ENCODE data around the gene SH3BP4.

The SH3BP4 gene

DNA sequence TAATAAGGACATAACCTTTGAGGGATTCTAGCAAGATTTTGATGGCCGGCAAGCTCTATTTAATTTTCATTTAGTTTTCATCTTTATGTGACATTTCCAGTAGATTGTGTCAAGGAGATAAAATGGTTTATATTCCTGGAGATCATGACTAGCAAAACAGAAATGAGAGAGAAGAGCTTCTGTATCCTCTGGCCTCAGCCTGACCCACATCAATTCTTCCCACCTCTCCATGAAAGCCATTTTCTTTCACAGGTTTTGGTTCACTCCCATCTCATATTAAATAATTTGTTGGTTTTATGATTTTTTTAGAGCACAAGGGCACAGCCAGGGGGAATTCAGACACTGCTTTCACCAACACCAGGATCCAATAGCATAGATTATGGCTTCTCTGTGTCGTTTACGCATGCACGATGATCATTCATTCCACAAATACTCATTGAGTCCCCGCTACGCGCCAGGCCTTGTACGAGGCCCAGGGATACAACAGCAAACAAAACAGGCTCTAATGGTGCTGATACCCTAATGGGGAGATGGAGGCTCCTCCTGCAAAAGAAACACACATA, 85.9 kb downstream of the SH3BP4 start:
- DNase-seq (ENCODE audit: low read depth in 1 of 2, low spot score in 1 of 2): no peak

DNA sequence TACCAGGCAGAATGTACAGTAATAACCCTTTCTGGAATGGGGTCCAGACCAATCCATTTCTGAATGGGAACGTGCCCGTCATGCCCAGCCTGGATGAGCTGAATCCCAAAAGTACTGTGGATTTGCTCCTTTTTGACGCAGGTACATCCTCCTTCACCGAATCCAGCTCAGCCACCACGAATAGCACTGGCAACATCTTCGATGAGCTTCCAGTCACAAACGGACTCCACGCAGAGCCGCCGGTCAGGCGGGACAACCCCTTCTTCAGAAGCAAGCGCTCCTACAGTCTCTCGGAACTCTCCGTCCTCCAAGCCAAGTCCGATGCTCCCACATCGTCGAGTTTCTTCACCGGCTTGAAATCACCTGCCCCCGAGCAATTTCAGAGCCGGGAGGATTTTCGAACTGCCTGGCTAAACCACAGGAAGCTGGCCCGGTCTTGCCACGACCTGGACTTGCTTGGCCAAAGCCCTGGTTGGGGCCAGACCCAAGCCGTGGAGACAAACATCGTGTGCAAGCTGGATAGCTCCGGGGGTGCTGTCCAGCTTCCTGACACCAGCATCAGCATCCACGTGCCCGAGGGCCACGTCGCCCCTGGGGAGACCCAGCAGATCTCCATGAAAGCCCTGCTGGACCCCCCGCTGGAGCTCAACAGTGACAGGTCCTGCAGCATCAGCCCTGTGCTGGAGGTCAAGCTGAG, 89.6 kb downstream of the SH3BP4 start:
- no peak for DNase-seq (ENCODE audit: low read depth in 1 of 2, low spot score in 1 of 2)

GRCh38 chr2:235041918-235042575, 90.2 kb downstream of the SH3BP4 start:
- DNase-seq (ENCODE audit: low read depth in 1 of 2, low spot score in 1 of 2): no peak

GRCh38 chr2:235042576-235043515, 91.0 kb downstream of the SH3BP4 start:
- no peak for DNase-seq (ENCODE audit: low read depth in 1 of 2, low spot score in 1 of 2)

DNA sequence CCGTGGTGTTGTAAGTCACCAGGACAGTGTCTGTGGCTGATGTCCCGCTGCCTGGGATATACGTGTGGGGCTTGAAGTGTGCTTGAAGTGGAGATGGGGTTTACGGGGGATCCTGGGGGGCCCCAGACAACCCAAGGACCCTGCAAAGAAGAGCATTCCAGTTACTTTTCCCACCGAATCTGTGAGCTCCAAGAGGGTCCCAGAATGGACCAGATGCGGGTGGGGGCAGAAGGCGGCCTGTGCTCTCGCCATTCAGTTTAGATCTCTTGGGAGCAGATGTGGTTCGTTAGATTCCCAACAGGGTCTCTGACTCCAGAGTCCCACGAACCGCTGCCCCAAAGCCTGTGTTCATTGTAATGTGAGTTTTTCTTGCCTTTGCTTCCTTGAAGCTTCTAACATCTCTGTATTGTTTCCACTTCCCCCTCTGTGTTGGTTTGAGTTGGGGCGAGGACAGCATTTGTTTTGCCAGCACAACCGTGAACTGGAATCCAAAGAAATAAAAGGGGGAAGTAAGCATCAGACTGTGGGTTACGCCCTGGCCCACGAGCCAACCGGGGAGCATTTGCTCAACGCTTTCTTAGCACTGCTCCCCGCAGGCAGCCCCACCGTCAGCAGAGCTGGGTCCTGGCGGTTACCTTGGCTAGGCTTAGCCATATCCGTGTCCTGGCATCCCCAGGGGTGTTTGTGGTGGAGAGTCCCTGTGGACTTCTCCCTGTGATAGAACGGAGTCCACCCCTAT, 92.1 kb downstream of the SH3BP4 start:
- no peak for DNase-seq (ENCODE audit: low read depth in 1 of 2, low spot score in 1 of 2)

DNA sequence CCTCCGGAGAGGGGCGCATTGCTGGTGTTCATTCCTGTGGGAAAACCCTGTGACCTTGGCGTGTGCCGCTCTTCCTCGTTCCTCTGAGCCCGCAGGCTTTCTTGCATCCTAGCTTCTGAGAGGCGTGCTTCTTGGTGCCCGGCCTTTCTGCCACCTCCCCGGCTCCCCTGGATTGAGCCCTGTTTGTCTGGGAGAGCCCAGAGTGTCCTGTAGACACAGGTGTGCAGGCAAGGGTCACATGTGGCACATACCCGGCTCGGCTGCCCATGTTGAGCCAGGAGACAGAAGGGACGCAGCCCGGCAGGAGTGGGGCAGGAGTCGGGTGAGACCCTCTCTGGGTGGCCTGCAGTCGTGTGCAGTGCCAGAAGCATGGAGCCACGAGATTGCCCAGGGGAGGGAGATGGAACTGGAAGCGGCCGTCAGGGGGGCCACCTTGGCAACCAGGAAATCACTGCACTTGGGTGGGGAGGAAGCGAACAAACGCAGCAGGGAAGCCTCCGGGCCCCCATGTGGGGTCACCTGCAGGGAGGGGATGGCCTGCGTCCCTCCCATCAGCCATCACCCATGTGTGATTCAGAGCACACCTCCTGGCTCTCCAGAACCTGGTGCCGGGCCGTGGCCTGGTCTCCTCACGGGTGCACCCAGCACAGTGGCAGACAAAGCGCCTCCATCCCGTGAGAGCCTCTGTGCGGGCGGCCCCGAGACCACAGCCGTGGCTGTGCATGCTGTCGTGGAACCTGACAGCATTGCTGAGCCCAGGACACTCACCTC, 92.9 kb downstream of the SH3BP4 start:
- DNase-seq (ENCODE audit: low read depth in 1 of 2, low spot score in 1 of 2): no peak

DNA sequence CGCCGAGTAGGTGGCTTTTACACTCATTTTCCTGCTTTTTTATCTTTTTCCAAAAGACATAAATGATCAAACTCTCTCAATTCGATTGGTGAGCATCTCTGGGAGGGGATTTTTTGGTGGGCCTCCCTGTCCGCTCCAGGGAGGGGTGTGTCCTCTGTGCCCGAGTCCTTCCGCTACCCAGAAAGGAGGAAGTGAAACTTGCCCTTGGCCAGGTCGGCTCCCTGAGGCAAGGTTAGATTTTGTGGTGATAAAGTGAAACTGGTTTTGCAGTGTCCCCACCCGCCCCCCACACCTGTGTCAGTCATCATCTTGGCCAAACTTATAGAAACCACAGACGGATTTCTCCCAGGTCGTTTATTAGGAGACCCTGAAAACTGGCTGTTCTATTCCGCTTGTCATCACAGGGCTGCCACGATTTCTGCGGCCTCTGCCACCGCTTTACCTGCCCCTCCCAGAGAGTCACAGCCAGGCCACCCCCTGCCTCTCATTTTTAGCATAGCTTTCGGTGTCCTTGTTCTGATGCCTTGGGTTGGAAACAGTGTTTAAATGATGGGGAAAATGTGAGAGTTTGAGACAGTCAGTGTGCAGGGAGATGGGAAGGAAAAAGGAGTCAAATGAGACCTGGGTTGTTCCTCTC, 93.6 kb downstream of the SH3BP4 start:
- DNase-seq (ENCODE audit: low read depth in 1 of 2, low spot score in 1 of 2): no peak

- DNase-seq (ENCODE audit: low read depth in 1 of 2, low spot score in 1 of 2): no peak
Measured at GRCh38 chr2:235045973-235046343, 94.1 kb downstream of the SH3BP4 start.

DNA sequence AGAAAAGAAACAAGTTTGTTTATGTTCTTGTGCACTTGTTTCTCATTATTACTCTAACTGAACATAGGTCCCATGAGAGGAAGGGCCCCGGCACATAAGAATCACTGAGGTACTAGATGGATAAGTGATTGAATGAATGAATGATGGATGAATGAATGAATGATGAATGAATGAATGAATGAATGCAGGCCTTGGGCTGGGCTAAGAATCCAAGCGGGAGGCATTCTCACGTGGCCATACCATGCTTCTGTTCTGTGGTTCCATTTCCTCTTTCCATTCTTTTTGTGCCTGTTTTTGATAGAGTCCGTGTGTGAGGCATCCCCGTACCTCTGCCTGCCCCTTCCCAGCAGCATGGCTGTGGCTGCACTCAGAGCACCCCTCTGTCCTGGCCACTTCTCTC, 94.8 kb downstream of the SH3BP4 start:
- no peak for DNase-seq (ENCODE audit: low read depth in 1 of 2, low spot score in 1 of 2)

GRCh38 chr2:235047171-235048160, 95.6 kb downstream of the SH3BP4 start:
- DNase-seq (ENCODE audit: low read depth in 1 of 2, low spot score in 1 of 2): no peak

- DNase-seq (ENCODE audit: low read depth in 1 of 2, low spot score in 1 of 2): no peak
Measured at GRCh38 chr2:235048549-235048948, 96.7 kb downstream of the SH3BP4 start.

DNA sequence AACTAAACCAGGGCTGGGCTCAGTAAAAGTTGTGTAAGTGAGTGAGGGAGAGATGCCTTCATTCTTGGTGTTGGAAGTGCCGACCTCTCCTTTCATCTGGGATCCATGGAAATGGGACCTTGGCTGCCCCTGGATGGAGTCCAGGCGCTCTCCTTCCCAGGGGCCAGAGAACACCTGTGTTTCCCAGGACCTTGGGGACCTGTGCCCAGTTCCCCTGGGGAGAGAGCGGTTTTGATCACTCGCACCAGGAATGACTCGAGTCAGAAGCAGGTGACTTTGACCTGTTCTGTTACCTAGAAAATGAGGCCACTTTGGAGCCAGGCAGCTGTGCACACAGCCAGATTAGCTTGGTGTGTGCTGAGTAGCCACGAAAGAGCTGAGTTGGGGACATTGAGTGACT, 97.3 kb downstream of the SH3BP4 start:
- DNase-seq (ENCODE audit: low read depth in 1 of 2, low spot score in 1 of 2): no peak

GRCh38 chr2:235049719-235050118, 97.9 kb downstream of the SH3BP4 start:
- DNase-seq (ENCODE audit: low read depth in 1 of 2, low spot score in 1 of 2): no peak

DNA sequence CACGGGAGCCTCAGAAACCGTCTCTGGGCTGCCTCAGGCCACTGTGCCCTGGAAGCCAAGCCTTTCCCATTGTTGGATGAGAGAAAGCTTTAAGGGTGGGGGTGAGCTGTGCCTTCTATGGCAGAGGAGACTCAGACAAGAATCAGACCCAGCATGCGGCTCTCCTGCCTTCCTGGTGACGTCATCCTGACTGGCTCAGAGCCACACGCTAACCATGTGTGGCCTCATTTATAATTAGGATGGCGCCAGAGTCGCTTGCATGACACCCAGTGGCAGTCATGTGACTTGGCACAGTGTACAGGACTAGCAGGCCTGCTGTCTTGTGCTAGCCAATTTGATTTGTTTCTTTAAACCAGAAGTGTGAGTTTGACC, 99.1 kb downstream of the SH3BP4 start:
- no peak for DNase-seq (ENCODE audit: low read depth in 1 of 2, low spot score in 1 of 2)

DNA sequence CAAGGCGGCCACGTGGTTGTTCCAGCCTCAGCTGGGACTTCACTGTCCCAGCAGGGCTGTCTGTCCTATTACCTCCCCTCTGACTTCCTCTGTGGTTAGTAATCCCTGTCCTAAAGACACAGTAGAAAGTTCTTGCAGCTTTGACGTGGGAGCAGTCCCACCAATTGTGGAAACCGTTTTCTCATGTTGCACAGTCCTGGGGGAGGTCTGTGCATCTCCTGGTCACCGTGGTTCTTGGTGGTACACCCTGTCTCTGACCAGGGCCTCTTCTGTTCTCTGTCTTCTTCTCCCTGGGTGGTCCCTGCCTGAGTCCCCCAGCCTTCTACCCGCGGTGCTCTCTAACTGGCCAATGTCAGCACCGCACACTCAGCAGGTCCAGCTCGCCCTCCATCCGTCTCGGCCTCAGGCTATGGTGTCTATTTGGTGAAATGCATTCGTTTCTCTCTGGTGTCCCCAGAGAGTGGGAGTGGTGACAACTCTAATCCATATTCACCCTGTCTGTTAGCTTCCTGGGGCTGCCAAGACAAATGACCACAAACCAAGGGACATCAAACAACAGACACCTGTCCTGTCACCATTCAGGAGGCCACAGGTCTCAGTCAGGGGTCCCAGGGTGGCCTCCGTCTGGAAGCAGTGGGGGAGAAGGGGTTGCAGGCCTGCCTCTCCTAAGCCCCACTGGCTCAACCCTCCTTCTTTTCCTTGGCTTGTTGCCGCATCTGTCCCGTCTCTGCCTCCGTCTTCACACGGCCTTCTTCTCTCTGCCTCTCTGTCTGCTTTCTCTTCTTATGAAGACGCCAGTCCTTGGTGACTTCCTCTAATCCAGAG, 99.8 kb downstream of the SH3BP4 start:
- DNase-seq (ENCODE audit: low read depth in 1 of 2, low spot score in 1 of 2): no peak

DNA sequence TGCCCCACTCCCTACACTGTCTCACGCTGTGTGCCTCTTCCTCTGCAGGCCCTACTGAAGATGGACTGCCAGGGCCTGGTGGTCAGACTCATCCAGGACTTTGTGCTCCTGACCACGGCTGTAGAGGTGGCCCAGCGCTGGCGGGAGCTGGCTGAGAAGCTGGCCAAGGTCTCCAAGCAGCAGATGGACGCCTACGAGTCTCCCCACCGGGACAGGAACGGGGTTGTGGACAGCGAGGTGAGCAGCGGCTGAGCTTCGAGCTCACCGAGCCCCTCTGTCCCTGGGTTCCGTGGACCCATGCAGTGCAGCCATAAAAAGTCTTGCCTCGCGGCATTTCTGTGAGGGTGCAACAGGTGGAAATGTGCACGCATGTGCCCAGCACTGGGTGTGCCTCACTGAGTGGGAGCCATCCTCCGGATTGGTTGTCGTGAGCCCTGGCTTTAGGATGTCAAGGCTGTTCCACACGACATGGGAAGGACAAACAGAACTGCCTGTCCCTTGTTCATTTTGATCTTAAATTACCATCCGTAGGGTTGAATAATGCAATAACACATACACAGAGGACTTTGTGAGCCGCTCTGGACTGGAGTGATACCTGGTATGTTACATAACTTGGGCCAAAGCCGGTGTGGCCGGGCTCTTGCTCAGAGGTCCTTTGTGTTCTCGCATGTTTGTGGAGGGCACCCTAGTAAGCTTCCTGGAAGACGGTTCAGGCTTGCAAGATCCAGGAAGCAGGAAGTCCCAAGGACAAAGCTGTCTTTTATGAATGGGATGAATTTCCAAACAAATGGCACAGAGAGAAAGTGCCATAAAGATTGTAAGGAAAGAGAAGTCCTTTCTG, 100.9 kb downstream of the SH3BP4 start:
- DNase-seq (ENCODE audit: low read depth in 1 of 2, low spot score in 1 of 2): no peak

GRCh38 chr2:235053651-235054050, 101.8 kb downstream of the SH3BP4 start:
- DNase-seq (ENCODE audit: low read depth in 1 of 2, low spot score in 1 of 2): no peak

Data from stimulated activated CD4-positive, alpha-beta T cell treated with anti-CD3 and anti-CD28 coated beads, Interleukin-15, amount 100 ng/mL, for 1 hour (primary cell).